Panc1 (cell line): Measurements from ENCODE around the gene PDK2. TPM values are rescaled to one million over a fixed set of nuclear protein-coding genes. Genes with fewer than 3 reads are reported as not detected.

Source experiments
- ATAC-seq: fragments of 200-7000 bp; cut with Tn5 transposase; 2 replicates; pipeline ENCODE4 v1.9.1; 2020; ENCODE audit warnings: mild to moderate bottlenecking, moderate library complexity
- BruUV-seq: library from RNA; stranded (reverse); fragments of 400-500 nt; replicated peaks from 2 replicates; lab custom pipeline; 2021; lab: Mats Ljungman, UMichigan
- CTCF ChIA-PET: fragments of 300-600 bp; sonication (Branson Sonifier 250); formaldehyde crosslinking; loops from one replicate; lab custom pipeline; 2022; ENCODE audit warnings: antibody characterized with exemption; lab: Charles Lee
- POLR2A ChIA-PET: fragments of 300-600 bp; sonication (Branson Sonifier 250); formaldehyde crosslinking; loops from one replicate; lab custom pipeline; 2022; ENCODE audit warnings: antibody characterized with exemption; lab: Charles Lee
- DNase-seq: peaks from one replicate; pipeline ENCODE4 v3.0.0-alpha.2; 2010; ENCODE audit warnings: low read depth, low spot score
- H3K27ac ChIP-seq: 2 replicates; pipeline ENCODE4 v1.5.1; 2011; ENCODE audit warnings: mild to moderate bottlenecking, low read length, inconsistent platforms
- H3K27me3 ChIP-seq: fragments of 200-500 bp; sonication (Bioruptor generic); 2 replicates; pipeline ENCODE4 v1.6.0; 2014; ENCODE audit warnings: low read length, inconsistent platforms; ENCODE audit not compliant: control insufficient read depth, insufficient read depth
- H3K36me3 ChIP-seq: fragments of 200-500 bp; sonication (Bioruptor generic); 2 replicates; pipeline ENCODE4 v1.5.1; 2014; ENCODE audit warnings: inconsistent platforms, mild to moderate bottlenecking, low read length, moderate library complexity; ENCODE audit not compliant: control insufficient read depth, insufficient read depth
- H3K4me1 ChIP-seq: 2 replicates; pipeline ENCODE4 v1.5.1; 2011; ENCODE audit warnings: inconsistent platforms, mild to moderate bottlenecking, low read length, moderate library complexity; ENCODE audit not compliant: control insufficient read depth, insufficient read depth
- H3K4me3 ChIP-seq, 2 experiments: 2 replicates each; pipeline ENCODE4 v1.5.1; 2011 to 2012; ENCODE audit warnings: low read depth in 2 of 2, low read length in 2 of 2, mild to moderate bottlenecking in 2 of 2, inconsistent platforms in 1 of 2, moderate library complexity in 1 of 2
- H3K9me3 ChIP-seq: fragments of 200-500 bp; sonication (Bioruptor generic); 2 replicates; pipeline ENCODE4 v1.5.1; 2014; ENCODE audit warnings: low read depth, mild to moderate bottlenecking, inconsistent platforms, low read length, moderate library complexity; ENCODE audit not compliant: control insufficient read depth, insufficient read depth
- POLR2AphosphoS5 ChIP-seq: IDR thresholded peaks from 2 replicates; pipeline ENCODE4 v1.6.1; 2012; ENCODE audit warnings: mild to moderate bottlenecking, low read depth, low read length, moderate library complexity
- SIN3A ChIP-seq: IDR thresholded peaks from 2 replicates; pipeline ENCODE4 v1.6.1; 2012; ENCODE audit warnings: low read depth, mild to moderate bottlenecking, low read length, moderate library complexity, borderline replicate concordance; ENCODE audit not compliant: insufficient read depth
- TCF7L2 ChIP-seq: IDR thresholded peaks from 2 replicates; pipeline ENCODE4 v1.6.1; 2011; ENCODE audit warnings: mild to moderate bottlenecking, low read depth, low read length, inconsistent platforms
- in situ Hi-C: cut with HindIII; loops from 2 replicates; pipeline ENCODE4 v1.10.0; 2016; ENCODE audit warnings: low sequenced_read_pairs, low pct_unique_long_range_greater_than_20kb
- intact Hi-C: fragments of 100-400 bp; cut with micrococcal nuclease; formaldehyde crosslinking; loops from one replicate; pipeline ENCODE4 v1.10.0; 2022; ENCODE audit not compliant: unreplicated experiment
- total RNA-seq: library from RNA; stranded (reverse); gene quantifications from one replicate; pipeline ENCODE4 v1.2.1, GENCODE V29; 2021; ENCODE audit not compliant: unreplicated experiment
- TF ChIP-seq, protein P1 (sequence below): fragments of 450-650 bp; IDR thresholded peaks from 2 replicates; pipeline ENCODE4 v1.5.1; 2017; ENCODE audit warnings: mild to moderate bottlenecking
- TF ChIP-seq, protein P2 (sequence below), 2 experiments: IDR thresholded peaks; 2 replicates each; pipeline ENCODE4 v1.6.1; 2011 to 2012; ENCODE audit warnings: low read depth in 2 of 2, control low read depth in 1 of 2, low read length in 1 of 2, mild to moderate bottlenecking in 1 of 2, moderate library complexity in 1 of 2; ENCODE audit not compliant: insufficient read depth in 1 of 2

The PDK2 gene
- total RNA-seq, 1 experiment from 2014 or later = 46.0 TPM

DNA sequence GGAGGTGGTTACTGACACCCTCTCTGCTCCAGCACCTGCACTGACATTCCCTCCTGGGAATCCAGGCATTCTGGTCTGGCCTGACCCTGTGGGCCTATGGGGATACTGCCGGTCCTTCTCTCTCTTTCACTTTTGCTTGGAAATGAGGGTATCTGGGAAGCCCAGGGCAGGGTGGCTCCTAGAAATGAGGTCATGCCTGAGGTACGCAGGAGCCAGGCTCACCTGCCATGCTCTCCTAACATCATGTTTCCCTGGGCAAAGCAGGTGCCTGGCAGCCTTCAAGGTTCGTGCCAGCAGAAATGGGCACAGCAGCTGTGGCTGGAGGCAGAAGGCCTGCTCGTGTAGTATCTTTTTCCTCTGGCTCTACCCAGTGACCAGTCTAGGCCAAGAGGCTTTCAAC lies 35.9 kb upstream of the PDK2 start:
- no peaks in the 10 kb centered on the region for H3K9me3 ChIP-seq
- peaks cover 69% of the 10 kb centered on the region for H3K4me1 ChIP-seq
- H3K4me3 ChIP-seq = peak overlapping the region; percentile 63 to 99
- peak overlapping the region; percentile 99 for H3K27ac ChIP-seq
- ATAC-seq (no peak), DNase-seq (no peak)
- BruUV-seq = no TSS peak
- peaks cover 8% of the 10 kb centered on the region; the same call in 1 of the 2 replicates for H3K36me3 ChIP-seq
- intact Hi-C loops = no loop called here
- in situ Hi-C loops = no loop called here
- CTCF ChIA-PET = no interaction called here
- H3K27me3 ChIP-seq = no peaks in the 10 kb centered on the region
- TF ChIP-seq TCF7L2 = no peak
- no peak for TF ChIP-seq POLR2AphosphoS5
- TF ChIP-seq, protein P1, sequence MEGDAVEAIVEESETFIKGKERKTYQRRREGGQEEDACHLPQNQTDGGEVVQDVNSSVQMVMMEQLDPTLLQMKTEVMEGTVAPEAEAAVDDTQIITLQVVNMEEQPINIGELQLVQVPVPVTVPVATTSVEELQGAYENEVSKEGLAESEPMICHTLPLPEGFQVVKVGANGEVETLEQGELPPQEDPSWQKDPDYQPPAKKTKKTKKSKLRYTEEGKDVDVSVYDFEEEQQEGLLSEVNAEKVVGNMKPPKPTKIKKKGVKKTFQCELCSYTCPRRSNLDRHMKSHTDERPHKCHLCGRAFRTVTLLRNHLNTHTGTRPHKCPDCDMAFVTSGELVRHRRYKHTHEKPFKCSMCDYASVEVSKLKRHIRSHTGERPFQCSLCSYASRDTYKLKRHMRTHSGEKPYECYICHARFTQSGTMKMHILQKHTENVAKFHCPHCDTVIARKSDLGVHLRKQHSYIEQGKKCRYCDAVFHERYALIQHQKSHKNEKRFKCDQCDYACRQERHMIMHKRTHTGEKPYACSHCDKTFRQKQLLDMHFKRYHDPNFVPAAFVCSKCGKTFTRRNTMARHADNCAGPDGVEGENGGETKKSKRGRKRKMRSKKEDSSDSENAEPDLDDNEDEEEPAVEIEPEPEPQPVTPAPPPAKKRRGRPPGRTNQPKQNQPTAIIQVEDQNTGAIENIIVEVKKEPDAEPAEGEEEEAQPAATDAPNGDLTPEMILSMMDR = no peak
- POLR2A ChIA-PET = interaction anchor here (0.6 kb wide), 1 partner anchor 7 kb away, joined by 6 read pairs; no protein-coding TSS in a partner anchor

DNA sequence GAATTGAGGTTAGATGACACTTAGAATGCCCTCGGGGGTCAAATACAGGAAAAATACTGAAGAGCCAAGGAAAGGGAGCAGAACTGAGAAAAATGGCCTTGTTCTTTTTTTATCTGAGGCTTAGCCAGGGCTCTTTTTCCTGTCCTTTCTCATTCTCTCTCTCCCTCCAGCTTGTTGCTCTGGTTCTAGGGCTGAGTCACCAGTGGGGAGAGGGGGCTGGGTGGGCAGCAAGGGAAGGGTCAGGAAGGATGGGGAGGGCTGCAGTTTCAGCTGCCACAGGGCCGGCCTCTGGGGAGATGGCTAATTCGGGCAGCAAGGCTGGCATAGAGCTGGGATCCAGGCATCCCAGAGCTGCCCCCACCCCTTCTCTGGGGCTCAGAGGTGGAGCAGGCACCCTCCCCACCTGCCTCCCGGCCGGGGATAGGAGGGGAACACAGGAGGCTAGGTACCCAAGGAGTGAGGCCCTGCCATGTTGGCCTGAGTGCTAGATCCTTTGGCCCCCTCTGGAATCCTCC lies 35.3 kb upstream of the PDK2 start:
- CTCF ChIA-PET = interaction anchor here (0.6 kb wide), 1 partner anchor 140 kb away, joined by 12 read pairs; no protein-coding TSS in a partner anchor
- no peak for DNase-seq

More for the DNA sequence above, 35.3 kb upstream of the PDK2 start:
- intact Hi-C loops (no loop called here), in situ Hi-C loops (no loop called here)
- ATAC-seq = no peak
- H3K27ac ChIP-seq = peak overlapping the region; percentile 99
- TF ChIP-seq, protein P1 = no peak
- TF ChIP-seq SIN3A = no peak
- TF ChIP-seq, protein P2, sequence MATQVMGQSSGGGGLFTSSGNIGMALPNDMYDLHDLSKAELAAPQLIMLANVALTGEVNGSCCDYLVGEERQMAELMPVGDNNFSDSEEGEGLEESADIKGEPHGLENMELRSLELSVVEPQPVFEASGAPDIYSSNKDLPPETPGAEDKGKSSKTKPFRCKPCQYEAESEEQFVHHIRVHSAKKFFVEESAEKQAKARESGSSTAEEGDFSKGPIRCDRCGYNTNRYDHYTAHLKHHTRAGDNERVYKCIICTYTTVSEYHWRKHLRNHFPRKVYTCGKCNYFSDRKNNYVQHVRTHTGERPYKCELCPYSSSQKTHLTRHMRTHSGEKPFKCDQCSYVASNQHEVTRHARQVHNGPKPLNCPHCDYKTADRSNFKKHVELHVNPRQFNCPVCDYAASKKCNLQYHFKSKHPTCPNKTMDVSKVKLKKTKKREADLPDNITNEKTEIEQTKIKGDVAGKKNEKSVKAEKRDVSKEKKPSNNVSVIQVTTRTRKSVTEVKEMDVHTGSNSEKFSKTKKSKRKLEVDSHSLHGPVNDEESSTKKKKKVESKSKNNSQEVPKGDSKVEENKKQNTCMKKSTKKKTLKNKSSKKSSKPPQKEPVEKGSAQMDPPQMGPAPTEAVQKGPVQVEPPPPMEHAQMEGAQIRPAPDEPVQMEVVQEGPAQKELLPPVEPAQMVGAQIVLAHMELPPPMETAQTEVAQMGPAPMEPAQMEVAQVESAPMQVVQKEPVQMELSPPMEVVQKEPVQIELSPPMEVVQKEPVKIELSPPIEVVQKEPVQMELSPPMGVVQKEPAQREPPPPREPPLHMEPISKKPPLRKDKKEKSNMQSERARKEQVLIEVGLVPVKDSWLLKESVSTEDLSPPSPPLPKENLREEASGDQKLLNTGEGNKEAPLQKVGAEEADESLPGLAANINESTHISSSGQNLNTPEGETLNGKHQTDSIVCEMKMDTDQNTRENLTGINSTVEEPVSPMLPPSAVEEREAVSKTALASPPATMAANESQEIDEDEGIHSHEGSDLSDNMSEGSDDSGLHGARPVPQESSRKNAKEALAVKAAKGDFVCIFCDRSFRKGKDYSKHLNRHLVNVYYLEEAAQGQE (IDR thresholded peaks at IDR 0.05; ENCODE audit: insufficient read depth in 1 of 2, low read depth in 2 of 2, low read length in 1 of 2) = no peak
- no peak for TF ChIP-seq POLR2AphosphoS5
- no peak for TF ChIP-seq TCF7L2
- peaks cover 8% of the 10 kb centered on the region; the same call in 1 of the 2 replicates for H3K36me3 ChIP-seq
- no peaks in the 10 kb centered on the region for H3K27me3 ChIP-seq
- BruUV-seq = no TSS peak
- H3K4me1 ChIP-seq = peaks cover 74% of the 10 kb centered on the region
- peak overlapping the region; percentile 63 to 99 for H3K4me3 ChIP-seq
- POLR2A ChIA-PET = interaction anchor here (0.6 kb wide), 1 partner anchor 8 kb away, joined by 6 read pairs; no protein-coding TSS in a partner anchor
- H3K9me3 ChIP-seq = no peaks in the 10 kb centered on the region
